ENCODE results near the gene IL26.

GRCh38 chr12:68239309-68239982 is 13.8 kb upstream of the IL26 start:
- TF ChIP-seq ZNF747 (tag by site-specific recombination; IDR thresholded peaks at IDR 0.05) (no peak), ZNF274 (IDR thresholded peaks at IDR 0.05; ENCODE audit: low read length) (no peak), ZNF274 (tag by site-specific recombination; IDR thresholded peaks at IDR 0.05; ENCODE audit: borderline replicate concordance) (no peak), ZNF677 (tag by site-specific recombination; IDR thresholded peaks at IDR 0.05) (no peak), CTCF (tag by site-specific recombination; IDR thresholded peaks at IDR 0.05) (no peak), KLF16 (tag by site-specific recombination; IDR thresholded peaks at IDR 0.05) (no peak), TCF7L2 (IDR thresholded peaks at IDR 0.05; ENCODE audit: borderline replicate concordance, low read depth, low read length) (no peak), ZFP69B (tag by site-specific recombination; IDR thresholded peaks at IDR 0.05) (no peak), HOXA7 (CRISPR knock-in tag; IDR thresholded peaks at IDR 0.05; ENCODE audit: borderline replicate concordance) (no peak)
